ENCODE data around the gene RIMBP2.

RIMBP2 gene

GRCh38 chr12:130364578-130364977 lies 351.5 kb downstream of the RIMBP2 start:
- in situ Hi-C loops (cut with HindIII; ENCODE audit: low sequenced_read_pairs) = no loop called here

GRCh38 chr12:130362060-130362459 lies 354.0 kb downstream of the RIMBP2 start:
- in situ Hi-C loops (cut with HindIII; ENCODE audit: low sequenced_read_pairs) = no loop called here

- in situ Hi-C loops (cut with HindIII; ENCODE audit: low sequenced_read_pairs) = no loop called here
Measured at GRCh38 chr12:130357729-130358330, 358.3 kb downstream of the RIMBP2 start.

DNA sequence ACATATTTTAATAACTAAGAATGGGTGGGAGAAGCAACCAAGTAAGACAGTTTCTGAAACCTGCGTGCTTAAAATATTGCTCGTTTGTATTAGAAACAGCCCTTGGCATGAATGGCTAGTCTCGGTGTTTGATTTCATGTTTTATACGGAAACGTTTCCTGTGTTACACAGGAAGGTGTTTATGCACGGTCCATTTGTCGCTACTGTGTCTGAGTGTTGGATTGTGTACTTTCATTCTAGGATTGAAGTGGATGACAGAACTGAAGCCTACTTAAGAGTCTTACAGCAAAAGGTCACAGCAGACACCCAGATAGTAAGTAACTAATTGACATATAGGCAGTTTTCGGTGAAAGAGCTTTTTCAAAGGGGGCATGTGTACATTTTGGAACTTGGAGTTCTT lies 358.9 kb downstream of the RIMBP2 start:
- in situ Hi-C loops (cut with HindIII; ENCODE audit: low sequenced_read_pairs) = no loop called here

GRCh38 chr12:130356222-130356621 lies 359.9 kb downstream of the RIMBP2 start:
- in situ Hi-C loops (cut with HindIII; ENCODE audit: low sequenced_read_pairs) = no loop called here

DNA sequence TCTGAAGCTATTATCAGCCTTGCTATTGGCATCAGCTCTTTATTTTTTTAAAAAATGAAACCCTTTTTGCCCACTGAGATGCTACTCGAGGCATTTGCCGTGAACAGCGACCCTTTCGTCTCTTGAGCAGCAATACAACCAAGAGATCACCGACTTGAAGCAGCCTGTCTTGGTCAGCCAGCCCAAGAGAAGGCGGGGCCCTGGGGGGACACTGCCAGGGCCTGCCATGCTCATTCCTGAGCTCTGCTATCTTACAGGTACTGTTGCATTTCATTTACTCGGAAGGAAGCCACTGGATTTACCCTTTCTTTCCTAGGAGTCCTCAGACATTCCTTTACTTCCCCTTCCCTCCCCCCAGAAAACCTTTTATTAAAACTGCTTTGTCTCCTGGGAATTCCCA lies 361.7 kb downstream of the RIMBP2 start:
- in situ Hi-C loops (cut with HindIII; ENCODE audit: low sequenced_read_pairs) = no loop called here

DNA sequence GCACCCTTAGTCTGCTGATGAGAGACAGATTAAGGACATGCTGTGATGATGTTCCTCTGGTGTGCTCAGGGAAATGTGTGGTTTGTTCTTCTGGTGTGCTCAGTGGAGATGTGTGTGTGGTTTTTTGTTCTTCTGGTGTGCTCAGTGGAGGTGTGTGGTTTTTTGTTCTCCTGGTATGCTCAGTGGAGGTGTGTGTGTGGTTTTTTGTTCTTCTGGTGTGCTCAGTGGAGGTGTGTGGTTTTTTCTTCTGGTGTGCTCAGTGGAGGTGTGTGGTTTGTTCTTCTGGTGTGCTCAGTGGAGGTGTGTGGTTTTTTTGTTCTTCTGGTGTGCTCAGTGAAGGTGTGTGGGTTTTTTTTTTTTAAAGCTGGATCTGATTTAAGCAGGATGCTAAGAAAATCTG lies 363.0 kb downstream of the RIMBP2 start:
- in situ Hi-C loops (cut with HindIII; ENCODE audit: low sequenced_read_pairs) = no loop called here

DNA sequence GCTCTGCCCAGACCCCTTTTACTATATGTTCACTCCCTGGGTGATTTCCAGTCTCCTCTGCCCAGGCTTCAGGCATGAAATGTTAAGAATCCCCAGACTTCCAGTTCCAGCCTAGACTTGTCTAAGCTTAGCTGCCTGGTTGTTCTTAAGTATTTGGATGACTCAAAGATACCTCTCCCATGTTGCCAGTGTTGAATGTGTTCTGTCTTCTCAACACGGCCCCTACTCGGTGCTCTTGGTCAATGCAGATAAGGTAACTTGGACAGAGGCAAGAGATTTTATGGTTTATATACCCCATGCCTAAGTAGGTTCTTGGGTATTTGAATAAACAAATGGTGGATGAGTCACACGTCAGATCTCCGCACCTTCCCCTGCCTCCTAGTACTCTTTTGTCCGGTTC lies 364.8 kb downstream of the RIMBP2 start:
- in situ Hi-C loops (cut with HindIII; ENCODE audit: low sequenced_read_pairs) = no loop called here

GRCh38 chr12:130350715-130351114 lies 365.4 kb downstream of the RIMBP2 start:
- in situ Hi-C loops (cut with HindIII; ENCODE audit: low sequenced_read_pairs) = no loop called here

- in situ Hi-C loops (cut with HindIII; ENCODE audit: low sequenced_read_pairs) = no loop called here
Measured at GRCh38 chr12:130347588-130347987, 368.5 kb downstream of the RIMBP2 start.
